Fibroblast of villous mesenchyme (primary cell): ENCODE measurements around the gene RNPEPL1. TPM values are rescaled to one million over a fixed set of nuclear protein-coding genes. Genes with fewer than 3 reads are reported as not detected.

Source experiments
- DNase-seq: peaks from one replicate; pipeline ENCODE4 v3.0.0-alpha.2; 2010; ENCODE audit warnings: low read depth
- H3K4me3 ChIP-seq: 2 replicates; pipeline ENCODE4 v1.5.1; 2011; ENCODE audit warnings: low read depth, mild to moderate bottlenecking, low read length
- CTCF ChIP-seq: IDR thresholded peaks from 2 replicates; pipeline ENCODE4 v1.5.1; 2012; ENCODE audit warnings: low read depth, mild to moderate bottlenecking, low read length; ENCODE audit not compliant: insufficient read depth
- total RNA-seq: library from RNA; depleted of rRNA; stranded (reverse); fragments of >200 nt; gene quantifications from 2 replicates; pipeline ENCODE4 v1.2.3, GENCODE V29; 2012

The RNPEPL1 gene
- total RNA-seq, 1 donor, result 9.5 TPM

- no peak overlapping the region for H3K4me3 ChIP-seq
- no peak for DNase-seq
- no peak for TF ChIP-seq CTCF
Observed at GRCh38 chr2:240596080-240596460, 27.8 kb downstream of the RNPEPL1 start.

- no peak for DNase-seq
- no peak for TF ChIP-seq CTCF
- H3K4me3 ChIP-seq, result no peak overlapping the region
Observed at GRCh38 chr2:240596491-240596931, 28.2 kb downstream of the RNPEPL1 start.

GRCh38 chr2:240597054-240597418 is 28.8 kb downstream of the RNPEPL1 start:
- no peak for TF ChIP-seq CTCF
- H3K4me3 ChIP-seq, result no peak overlapping the region
- no peak for DNase-seq

- no peak overlapping the region for H3K4me3 ChIP-seq
- no peak for TF ChIP-seq CTCF
- DNase-seq, result no peak
Observed at GRCh38 chr2:240597419-240598181, 29.3 kb downstream of the RNPEPL1 start.

- no peak for TF ChIP-seq CTCF
- DNase-seq, result no peak
- H3K4me3 ChIP-seq, result no peak overlapping the region
Observed at GRCh38 chr2:240598311-240598911, 30.1 kb downstream of the RNPEPL1 start.

- no peak for DNase-seq
- no peak for TF ChIP-seq CTCF
- H3K4me3 ChIP-seq, result no peak overlapping the region
Observed at GRCh38 chr2:240599141-240599583, 30.9 kb downstream of the RNPEPL1 start.
